GM19351 (cell line): Measurements from ENCODE around the gene RAB25.
"Not testable (repeated sequence)": the region's sequence is repeated elsewhere in the genome, so short reads cannot be mapped to it uniquely, and the experiment has no call there.

ENCODE experiments used
- ATAC-seq: cut with Tn5 transposase; IDR thresholded peaks from one replicate; pipeline ENCODE4 v1.9.1; 2021; ENCODE audit warnings: mild to moderate bottlenecking, moderate library complexity; ENCODE audit not compliant: unreplicated experiment

RAB25 gene

DNA sequence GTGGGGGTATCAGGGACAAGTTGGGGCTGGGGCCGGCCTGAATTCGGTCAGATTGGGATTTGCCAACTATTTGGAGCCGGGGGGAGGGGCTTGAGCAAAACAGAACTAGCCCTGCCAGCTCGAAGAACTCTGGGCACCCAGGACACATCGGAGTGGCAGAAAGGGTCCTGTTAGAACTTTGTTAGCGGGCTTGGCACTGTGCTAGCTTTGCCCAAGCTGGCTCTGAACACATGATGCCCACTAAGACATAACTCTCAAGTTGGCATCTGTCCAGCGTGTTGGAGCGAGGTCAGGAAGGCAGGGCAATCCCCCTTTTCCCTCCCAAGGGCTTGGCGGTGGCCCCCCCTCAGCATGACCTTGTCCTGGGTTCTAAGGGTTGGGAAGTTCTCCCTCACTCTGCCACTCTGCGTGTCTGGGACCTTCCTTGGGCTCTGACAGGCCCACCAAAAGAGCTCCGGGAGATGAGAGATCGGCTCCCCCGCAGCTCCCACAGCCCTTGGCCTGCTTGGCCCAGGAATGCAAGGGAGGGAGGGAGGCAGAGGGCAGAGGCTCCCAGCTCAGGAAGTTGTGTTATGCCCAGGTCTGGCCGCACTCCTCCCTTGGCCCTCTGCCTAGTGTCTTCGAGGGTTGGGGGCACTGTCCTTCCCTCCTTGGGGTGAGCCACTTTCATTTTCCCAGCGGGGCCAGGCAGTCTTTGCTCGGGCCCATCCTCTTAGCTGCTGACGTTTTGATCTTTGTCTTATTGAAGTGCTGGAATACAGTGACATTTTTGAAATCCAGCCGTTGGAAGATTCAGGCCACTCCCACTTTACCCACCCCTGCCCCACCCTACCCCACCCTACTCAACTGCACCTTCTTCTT, 54.8 kb downstream of the RAB25 start:
- no peak for ATAC-seq

DNA sequence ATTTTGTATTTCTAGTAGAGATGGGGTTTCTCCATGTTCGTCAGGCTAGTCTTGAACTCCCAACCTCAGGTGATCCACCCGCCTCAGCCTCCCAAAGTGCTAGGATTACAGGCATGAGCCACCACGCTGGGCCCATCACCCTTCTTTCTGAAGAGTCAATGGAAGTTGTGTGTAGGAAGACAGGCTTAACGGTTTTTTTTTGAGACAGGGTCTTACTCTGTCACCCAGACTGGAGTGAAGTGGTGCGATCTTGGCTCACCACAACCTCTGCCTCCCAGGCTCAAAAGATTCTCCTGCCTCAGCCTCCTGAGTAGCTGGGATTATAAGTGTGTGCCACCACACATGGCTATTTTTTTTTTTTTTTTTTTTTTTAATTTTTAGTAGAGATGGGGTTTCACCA, 55.8 kb downstream of the RAB25 start:
- ATAC-seq: not testable (repeated sequence)

GRCh38 chr1:156117414-156118176, 56.6 kb downstream of the RAB25 start:
- ATAC-seq: no peak

DNA sequence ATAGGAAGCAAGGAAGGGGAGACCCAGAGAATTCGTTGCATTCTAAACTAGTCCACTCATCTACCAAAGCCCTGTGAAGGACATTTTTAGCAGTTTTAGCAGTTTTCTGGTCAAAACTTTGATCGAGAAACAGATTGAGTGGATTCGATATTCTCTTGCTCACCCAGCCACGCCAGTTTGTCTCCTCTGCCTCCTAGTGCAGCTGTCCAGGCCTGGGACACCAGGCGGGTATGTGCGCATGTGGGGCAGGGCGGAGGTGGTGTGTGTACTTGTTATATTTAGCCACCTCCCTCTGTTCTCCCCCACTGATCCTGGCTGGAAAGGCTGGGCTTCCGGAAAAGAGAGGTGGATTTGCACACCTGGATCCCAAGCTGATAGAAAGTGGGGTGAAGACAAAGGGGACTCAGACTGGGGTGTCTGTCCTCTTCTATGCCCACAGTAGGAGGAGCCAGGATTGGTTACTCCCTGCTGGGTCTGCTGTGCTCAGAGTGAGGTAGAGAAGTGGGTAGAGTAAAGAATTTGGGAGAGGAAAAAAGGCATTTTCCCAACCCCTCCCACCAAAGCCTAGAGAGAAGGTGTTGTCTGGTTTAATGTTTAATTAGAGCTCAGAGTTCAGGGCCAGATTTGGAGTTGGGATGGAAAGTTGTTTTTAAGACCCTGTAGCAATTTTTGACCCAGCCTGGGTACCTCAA, 57.4 kb downstream of the RAB25 start:
- ATAC-seq: no peak

- no peak for ATAC-seq
Observed at GRCh38 chr1:156119503-156120209, 58.7 kb downstream of the RAB25 start.
